Adrenal gland (tissue), 5 donors: ENCODE data around the gene CNKSR3.

Source experiments
- POLR2A ChIP-seq, 2 donors: fragments of 450-650 bp; IDR thresholded peaks; one replicate each; pipeline ENCODE4 v1.6.1; 2017; ENCODE audit warnings: antibody characterized with exemption in 2 of 2, mild to moderate bottlenecking in 2 of 2, moderate library complexity in 1 of 2
- TF ChIP-seq, protein P1 (sequence below), 6 experiments: fragments of 450-650 bp in 4 of 6; fragments of 200-600 bp in 2 of 6; sonication (generic) in 1 of 6; IDR thresholded peaks; 1 replicate in 5 of 6; 2 replicates in 1 of 6; pipeline versions ENCODE4 v1.5.1 to v1.8.0; 2016 to 2021; ENCODE audit warnings: antibody characterized with exemption in 6 of 6, mild to moderate bottlenecking in 2 of 6, moderate library complexity in 1 of 6
- donor health status: DM: no; HTN: no; CAD: no.

DNA sequence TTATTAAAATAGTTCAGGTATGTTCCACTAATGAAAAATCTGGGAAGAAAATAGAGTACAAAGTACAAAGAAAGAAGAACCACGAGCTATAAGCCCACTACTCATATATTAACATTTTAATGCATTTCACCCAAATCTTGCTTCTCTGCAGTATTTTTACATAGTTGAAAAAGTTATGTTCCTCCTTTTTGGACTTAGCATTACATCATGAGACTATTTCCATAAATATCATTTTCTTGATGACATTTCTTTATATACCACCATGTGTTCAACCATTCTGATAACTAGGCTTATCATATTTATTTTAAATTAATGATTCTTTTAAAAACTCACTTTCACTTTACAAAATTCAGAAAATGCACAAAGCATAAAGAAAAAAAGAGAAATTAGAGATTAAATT is 156.9 kb downstream of the CNKSR3 start:
- TF ChIP-seq, protein P1, sequence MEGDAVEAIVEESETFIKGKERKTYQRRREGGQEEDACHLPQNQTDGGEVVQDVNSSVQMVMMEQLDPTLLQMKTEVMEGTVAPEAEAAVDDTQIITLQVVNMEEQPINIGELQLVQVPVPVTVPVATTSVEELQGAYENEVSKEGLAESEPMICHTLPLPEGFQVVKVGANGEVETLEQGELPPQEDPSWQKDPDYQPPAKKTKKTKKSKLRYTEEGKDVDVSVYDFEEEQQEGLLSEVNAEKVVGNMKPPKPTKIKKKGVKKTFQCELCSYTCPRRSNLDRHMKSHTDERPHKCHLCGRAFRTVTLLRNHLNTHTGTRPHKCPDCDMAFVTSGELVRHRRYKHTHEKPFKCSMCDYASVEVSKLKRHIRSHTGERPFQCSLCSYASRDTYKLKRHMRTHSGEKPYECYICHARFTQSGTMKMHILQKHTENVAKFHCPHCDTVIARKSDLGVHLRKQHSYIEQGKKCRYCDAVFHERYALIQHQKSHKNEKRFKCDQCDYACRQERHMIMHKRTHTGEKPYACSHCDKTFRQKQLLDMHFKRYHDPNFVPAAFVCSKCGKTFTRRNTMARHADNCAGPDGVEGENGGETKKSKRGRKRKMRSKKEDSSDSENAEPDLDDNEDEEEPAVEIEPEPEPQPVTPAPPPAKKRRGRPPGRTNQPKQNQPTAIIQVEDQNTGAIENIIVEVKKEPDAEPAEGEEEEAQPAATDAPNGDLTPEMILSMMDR (IDR thresholded peaks at IDR 0.05), result no peak
- no peak for TF ChIP-seq POLR2A (IDR thresholded peaks at IDR 0.05)
